HepG2 (cell line): ENCODE results near the gene VCP. TPM values are rescaled to one million over a fixed set of nuclear protein-coding genes. Genes with fewer than 3 reads are reported as not detected.

Experiments
- ATM ChIP-seq: fragments of 450-650 bp; IDR thresholded peaks from 2 replicates; pipeline ENCODE4 v1.7.1; 2017; ENCODE audit warnings: mild to moderate bottlenecking, borderline replicate concordance
- ELF1 ChIP-seq: sonication (generic); formaldehyde crosslinking; IDR thresholded peaks from 2 replicates; pipeline ENCODE4 v1.4.0; 2020; ENCODE audit warnings: missing genetic modification reagents
- JARID2 ChIP-seq: sonication (generic); formaldehyde crosslinking; IDR thresholded peaks from 2 replicates; pipeline ENCODE4 v1.8.1; 2023; ENCODE audit warnings: missing genetic modification reagents, inconsistent platforms; ENCODE audit not compliant: insufficient replicate concordance
- KDM1A ChIP-seq: IDR thresholded peaks from 2 replicates; pipeline ENCODE4 v1.6.1; 2016; ENCODE audit warnings: missing compliant biosample characterization
- NAIF1 ChIP-seq: sonication (generic); formaldehyde crosslinking; IDR thresholded peaks from 2 replicates; pipeline ENCODE4 v1.5.0; 2020; ENCODE audit warnings: mild to moderate bottlenecking, missing genetic modification reagents, borderline replicate concordance
- NFE2 ChIP-seq: sonication (generic); formaldehyde crosslinking; IDR thresholded peaks from 2 replicates; pipeline ENCODE4 v1.4.0; 2020; ENCODE audit warnings: missing genetic modification reagents
- NRL ChIP-seq: sonication (generic); formaldehyde crosslinking; IDR thresholded peaks from 2 replicates; pipeline ENCODE4 v1.5.0; 2020; ENCODE audit warnings: missing genetic modification reagents, mild to moderate bottlenecking, moderate library complexity, borderline replicate concordance
- RBAK ChIP-seq: sonication (generic); formaldehyde crosslinking; IDR thresholded peaks from 2 replicates; pipeline ENCODE4 v1.5.1; 2020; ENCODE audit warnings: mild to moderate bottlenecking, missing genetic modification reagents
- REXO4 ChIP-seq: sonication (generic); formaldehyde crosslinking; IDR thresholded peaks from 2 replicates; pipeline ENCODE4 v1.8.0; 2022; ENCODE audit warnings: missing genetic modification reagents, mild to moderate bottlenecking, borderline replicate concordance
- ZBTB1 ChIP-seq: sonication (generic); formaldehyde crosslinking; IDR thresholded peaks from 2 replicates; pipeline ENCODE4 v1.4.0; 2020; ENCODE audit warnings: missing genetic modification reagents, borderline replicate concordance
- ZNF224 ChIP-seq: sonication (generic); formaldehyde crosslinking; IDR thresholded peaks from 2 replicates; pipeline ENCODE4 v1.5.0; 2020; ENCODE audit warnings: mild to moderate bottlenecking, missing genetic modification reagents
- ZNF318 ChIP-seq: sonication (generic); formaldehyde crosslinking; IDR thresholded peaks from 2 replicates; pipeline ENCODE4 v1.4.0; 2020; ENCODE audit warnings: mild to moderate bottlenecking, missing genetic modification reagents
- ZNF484 ChIP-seq: sonication (generic); formaldehyde crosslinking; IDR thresholded peaks from 2 replicates; pipeline ENCODE4 v1.5.1; 2020; ENCODE audit warnings: mild to moderate bottlenecking, low read depth, missing genetic modification reagents, borderline replicate concordance
- ZNF781 ChIP-seq: sonication (generic); formaldehyde crosslinking; IDR thresholded peaks from 2 replicates; pipeline ENCODE4 v1.5.1; 2020; ENCODE audit warnings: borderline replicate concordance, mild to moderate bottlenecking, missing genetic modification reagents; ENCODE audit errors: not compliant biosample characterization
- polyA plus RNA-seq, 8 experiments: library from polyadenylated mRNA; depleted of rRNA in 3 of 8; stranded (reverse) in 7 of 8; unstranded in 1 of 8; fragments of >200 nt; fragmentation: Illumina TruSeq in 4 of 8; extraction: Trizol in 4 of 8; gene quantifications; 2 replicates each; pipeline versions ENCODE4 v1.2.1 to v1.2.3, GENCODE V29; 2011 to 2016; ENCODE audit warnings: low read depth in 4 of 8, missing spikeins in 1 of 8, mixed read lengths in 1 of 8; ENCODE audit not compliant: insufficient read depth in 1 of 8
- total RNA-seq, 5 experiments: library from RNA; depleted of rRNA; stranded (reverse); fragments of >200 nt; fragmentation: Illumina TruSeq; extraction: Trizol; gene quantifications; 2 replicates each; pipeline ENCODE4 v1.2.3, GENCODE V29; 2016; ENCODE audit warnings: low read depth in 1 of 5
- TF ChIP-seq, protein P1 (sequence below): sonication (generic); formaldehyde crosslinking; IDR thresholded peaks from 2 replicates; pipeline ENCODE4 v1.5.1; 2020; ENCODE audit warnings: mild to moderate bottlenecking, missing genetic modification reagents, moderate library complexity
- TF ChIP-seq, protein P2 (sequence below): sonication (generic); formaldehyde crosslinking; IDR thresholded peaks from 2 replicates; pipeline ENCODE4 v1.5.0; 2020; ENCODE audit warnings: mild to moderate bottlenecking, low read depth, missing genetic modification reagents, borderline replicate concordance

The VCP gene
- total and polyA plus RNA-seq, 2 of the 13 experiments (the other 11 are each of a cell fraction or from before 2014, with no cell fraction given) = 143 to 391 TPM

DNA sequence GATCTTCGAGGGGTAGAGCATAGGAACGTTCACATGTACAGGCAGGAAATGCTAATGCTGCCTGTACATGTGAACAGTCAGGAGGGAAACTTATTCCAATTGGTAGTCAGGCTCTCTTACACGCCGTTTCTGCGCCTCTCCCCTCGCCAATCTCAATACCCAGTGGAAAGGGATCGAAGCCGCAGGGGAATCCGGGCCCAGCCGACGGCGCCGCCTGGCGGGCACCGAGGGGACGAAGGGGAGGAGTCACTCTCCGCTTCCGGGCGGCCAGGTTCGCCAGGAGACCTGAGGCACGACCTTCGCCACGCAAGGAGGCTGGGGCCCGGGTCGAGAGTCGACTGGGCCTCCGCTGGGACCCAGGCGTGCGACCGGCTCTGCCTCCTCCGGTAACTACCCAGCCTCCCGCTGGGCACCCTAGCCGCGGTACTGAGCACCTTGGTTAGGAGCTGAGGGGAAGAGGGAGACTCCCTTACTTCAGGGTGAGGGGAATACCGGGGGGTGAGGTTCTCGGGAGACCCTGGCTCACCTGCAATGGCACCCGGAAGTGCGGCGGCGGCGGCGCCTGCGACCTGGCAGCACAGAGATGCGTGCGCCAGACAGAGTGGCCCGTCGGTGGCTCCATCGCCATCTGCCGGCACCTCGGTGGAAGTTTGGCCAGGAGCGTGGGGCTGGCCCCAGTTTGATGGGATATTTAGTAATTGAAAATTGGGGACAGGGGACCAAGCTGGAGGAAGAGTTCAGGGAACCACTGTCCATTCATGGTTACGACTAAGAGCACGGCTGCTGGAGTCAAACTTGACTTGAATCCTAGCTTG, 23.8 kb upstream of the VCP start, which contains the start of gene PIGO (continued):
- TF ChIP-seq, protein P1, sequence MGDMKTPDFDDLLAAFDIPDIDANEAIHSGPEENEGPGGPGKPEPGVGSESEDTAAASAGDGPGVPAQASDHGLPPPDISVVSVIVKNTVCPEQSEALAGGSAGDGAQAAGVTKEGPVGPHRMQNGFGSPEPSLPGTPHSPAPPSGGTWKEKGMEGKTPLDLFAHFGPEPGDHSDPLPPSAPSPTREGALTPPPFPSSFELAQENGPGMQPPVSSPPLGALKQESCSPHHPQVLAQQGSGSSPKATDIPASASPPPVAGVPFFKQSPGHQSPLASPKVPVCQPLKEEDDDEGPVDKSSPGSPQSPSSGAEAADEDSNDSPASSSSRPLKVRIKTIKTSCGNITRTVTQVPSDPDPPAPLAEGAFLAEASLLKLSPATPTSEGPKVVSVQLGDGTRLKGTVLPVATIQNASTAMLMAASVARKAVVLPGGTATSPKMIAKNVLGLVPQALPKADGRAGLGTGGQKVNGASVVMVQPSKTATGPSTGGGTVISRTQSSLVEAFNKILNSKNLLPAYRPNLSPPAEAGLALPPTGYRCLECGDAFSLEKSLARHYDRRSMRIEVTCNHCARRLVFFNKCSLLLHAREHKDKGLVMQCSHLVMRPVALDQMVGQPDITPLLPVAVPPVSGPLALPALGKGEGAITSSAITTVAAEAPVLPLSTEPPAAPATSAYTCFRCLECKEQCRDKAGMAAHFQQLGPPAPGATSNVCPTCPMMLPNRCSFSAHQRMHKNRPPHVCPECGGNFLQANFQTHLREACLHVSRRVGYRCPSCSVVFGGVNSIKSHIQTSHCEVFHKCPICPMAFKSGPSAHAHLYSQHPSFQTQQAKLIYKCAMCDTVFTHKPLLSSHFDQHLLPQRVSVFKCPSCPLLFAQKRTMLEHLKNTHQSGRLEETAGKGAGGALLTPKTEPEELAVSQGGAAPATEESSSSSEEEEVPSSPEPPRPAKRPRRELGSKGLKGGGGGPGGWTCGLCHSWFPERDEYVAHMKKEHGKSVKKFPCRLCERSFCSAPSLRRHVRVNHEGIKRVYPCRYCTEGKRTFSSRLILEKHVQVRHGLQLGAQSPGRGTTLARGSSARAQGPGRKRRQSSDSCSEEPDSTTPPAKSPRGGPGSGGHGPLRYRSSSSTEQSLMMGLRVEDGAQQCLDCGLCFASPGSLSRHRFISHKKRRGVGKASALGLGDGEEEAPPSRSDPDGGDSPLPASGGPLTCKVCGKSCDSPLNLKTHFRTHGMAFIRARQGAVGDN (CRISPR knock-in tag) = peak; percentile 95
- peak; percentile 98 for TF ChIP-seq JARID2 (CRISPR knock-in tag)
- TF ChIP-seq REXO4 = no peak
- no peak for TF ChIP-seq NFE2 (CRISPR knock-in tag)
- peak; percentile 81 for TF ChIP-seq ZNF781 (CRISPR knock-in tag)
- TF ChIP-seq KDM1A (CRISPR knock-in tag) = 0 out of 2 replicates have a peak, but pooled peaks have one; percentile 40
- peak; percentile 83; the same call in 1 of the 2 replicates for TF ChIP-seq ZNF224 (CRISPR knock-in tag)
- no peak for TF ChIP-seq ZBTB1 (CRISPR knock-in tag)
- TF ChIP-seq ZNF484 (CRISPR knock-in tag) = no peak
- TF ChIP-seq ELF1 = peak; percentile 99
- no peak for TF ChIP-seq RBAK (CRISPR knock-in tag)
- TF ChIP-seq NRL (CRISPR knock-in tag) = peak; percentile 73; the same call in 1 of the 2 replicates
- TF ChIP-seq ATM = no peak
- TF ChIP-seq, protein P2, sequence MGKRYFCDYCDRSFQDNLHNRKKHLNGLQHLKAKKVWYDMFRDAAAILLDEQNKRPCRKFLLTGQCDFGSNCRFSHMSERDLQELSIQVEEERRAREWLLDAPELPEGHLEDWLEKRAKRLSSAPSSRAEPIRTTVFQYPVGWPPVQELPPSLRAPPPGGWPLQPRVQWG (CRISPR knock-in tag) = no peak
- 0 out of 2 replicates have a peak, but pooled peaks have one; percentile 63 for TF ChIP-seq ZNF318 (CRISPR knock-in tag)
- peak; percentile 71 for TF ChIP-seq NAIF1 (CRISPR knock-in tag)
